HG03521 (cell line): Measurements from ENCODE around the gene ARHGEF38.

Experiments used
- ATAC-seq: cut with Tn5 transposase; IDR thresholded peaks from one replicate; pipeline ENCODE4 v1.9.1; 2021; ENCODE audit warnings: mild to moderate bottlenecking, moderate library complexity; ENCODE audit not compliant: unreplicated experiment

Gene ARHGEF38

GRCh38 chr4:105551965-105552746, at the start of gene ARHGEF38:
Gene ARHGEF38, plus strand, starts transcription at chr4:105552620. Its CDS starts 146 bp downstream, at chr4:105552766.
- no peak for ATAC-seq

GRCh38 chr4:105503484-105503883, 48.9 kb upstream of the ARHGEF38 start:
- ATAC-seq = no peak

- ATAC-seq = no peak
Observed at GRCh38 chr4:105504744-105505143, 47.7 kb upstream of the ARHGEF38 start.

GRCh38 chr4:105509291-105509690, 43.1 kb upstream of the ARHGEF38 start:
- peak; percentile 97 for ATAC-seq

GRCh38 chr4:105509714-105510113, 42.7 kb upstream of the ARHGEF38 start:
- no peak for ATAC-seq

- no peak for ATAC-seq
Observed at GRCh38 chr4:105510245-105510644, 42.2 kb upstream of the ARHGEF38 start.

- peak; percentile 70 for ATAC-seq
Observed at GRCh38 chr4:105520819-105521790, 31.3 kb upstream of the ARHGEF38 start.

GRCh38 chr4:105526656-105527055, 25.8 kb upstream of the ARHGEF38 start:
- no peak for ATAC-seq

GRCh38 chr4:105527081-105527480, 25.3 kb upstream of the ARHGEF38 start:
- no peak for ATAC-seq

GRCh38 chr4:105536601-105537000, 15.8 kb upstream of the ARHGEF38 start:
- ATAC-seq = no peak

GRCh38 chr4:105541420-105541819, 11.0 kb upstream of the ARHGEF38 start:
- no peak for ATAC-seq

- no peak for ATAC-seq
Observed at GRCh38 chr4:105542039-105542438, 10.4 kb upstream of the ARHGEF38 start.

- ATAC-seq = no peak
Observed at GRCh38 chr4:105543346-105543745, 9.1 kb upstream of the ARHGEF38 start.

GRCh38 chr4:105543881-105544280, 8.5 kb upstream of the ARHGEF38 start:
- no peak for ATAC-seq

GRCh38 chr4:105544520-105545286, 7.7 kb upstream of the ARHGEF38 start:
- ATAC-seq = no peak

- ATAC-seq = no peak
Observed at GRCh38 chr4:105546086-105546485, 6.3 kb upstream of the ARHGEF38 start.

- ATAC-seq = no peak
Observed at GRCh38 chr4:105547769-105548168, 4.7 kb upstream of the ARHGEF38 start.

GRCh38 chr4:105548483-105548882, 3.9 kb upstream of the ARHGEF38 start:
- no peak for ATAC-seq

GRCh38 chr4:105550641-105551040, 1.8 kb upstream of the ARHGEF38 start:
- no peak for ATAC-seq

- ATAC-seq = no peak
Observed at GRCh38 chr4:105555409-105555808, 3.0 kb downstream of the ARHGEF38 start.

GRCh38 chr4:105556206-105556605, 3.8 kb downstream of the ARHGEF38 start:
- ATAC-seq = no peak
